GM12878 (cell line): ENCODE data around the gene METTL17. TPM values are rescaled to one million over a fixed set of nuclear protein-coding genes. Genes with fewer than 3 reads are reported as not detected.

ENCODE experiments used
- ATAC-seq: fragments of 200-7000 bp; cut with Tn5 transposase; 3 replicates; pipeline ENCODE4 v1.9.1; 2020; ENCODE audit warnings: mild to moderate bottlenecking, moderate library complexity
- BruUV-seq: library from RNA; stranded (reverse); fragments of 400-500 nt; replicated peaks from 2 replicates; lab custom pipeline; 2021; lab: Mats Ljungman, UMichigan
- CTCF ChIA-PET: fragments of 300-600 bp; sonication (Branson Sonifier 250); formaldehyde crosslinking; extraction: SDS; loops from one replicate; lab custom pipeline; 2021; ENCODE audit warnings: inconsistent platforms; lab: Yijun Ruan, JAX
- POLR2A ChIA-PET: fragments of 350-600 bp; formaldehyde crosslinking; extraction: SDS; loops from one replicate; lab custom pipeline; 2021; ENCODE audit warnings: inconsistent platforms; lab: Charles Lee
- RAD21 ChIA-PET: fragments of 300-600 bp; sonication (Branson Sonifier 250); formaldehyde crosslinking; loops from one replicate; lab custom pipeline; 2023; ENCODE audit warnings: antibody characterized with exemption; ENCODE audit not compliant: unreplicated experiment; lab: Charles Lee
- SMC1A ChIA-PET: fragments of 300-600 bp; sonication (Branson Sonifier 250); formaldehyde crosslinking; loops from one replicate; lab custom pipeline; 2023; ENCODE audit not compliant: unreplicated experiment, uncharacterized antibody; lab: Charles Lee
- DNase-seq: peaks from one replicate; pipeline ENCODE4 v3.0.0-alpha.2; 2011; ENCODE audit warnings: low read depth, low spot score
- FAIRE-seq: peaks from 3 replicates; lab custom pipeline; 2011; peaks lifted over from hg19 to GRCh38; lab: Jason Lieb, UNC
- H2AFZ ChIP-seq: 2 replicates; pipeline ENCODE4 v1.6.0; 2011; ENCODE audit warnings: low read depth, low read length, control low read depth; ENCODE audit not compliant: control insufficient read depth
- H3K27ac ChIP-seq: 2 replicates; pipeline ENCODE4 v1.5.1; 2011; ENCODE audit warnings: control low read depth; ENCODE audit not compliant: control insufficient read depth, insufficient read depth
- H3K27me3 ChIP-seq, 2 experiments: replicated peaks in 1 of 2; 2 replicates each; pipeline versions ENCODE4 v1.6.0 to v1.6.1; 2011; ENCODE audit warnings: low read length in 1 of 2; ENCODE audit not compliant: control insufficient read depth in 2 of 2, insufficient read depth in 2 of 2
- H3K36me3 ChIP-seq, 2 experiments: 2 replicates each; pipeline ENCODE4 v1.5.1; 2011; ENCODE audit warnings: low read length in 1 of 2; ENCODE audit not compliant: control insufficient read depth in 2 of 2, insufficient read depth in 2 of 2
- H3K4me1 ChIP-seq: 2 replicates; pipeline ENCODE4 v1.6.1; 2011; ENCODE audit warnings: mild to moderate bottlenecking, low read length, moderate library complexity, mixed read lengths; ENCODE audit not compliant: control insufficient read depth, insufficient read depth
- H3K4me2 ChIP-seq: 2 replicates; pipeline ENCODE4 v1.6.0; 2011; ENCODE audit warnings: control low read depth; ENCODE audit not compliant: control insufficient read depth, insufficient read depth
- H3K4me3 ChIP-seq: fragments of 200-600 bp; sonication (generic); 2 replicates; pipeline ENCODE4 v1.5.1; 2016
- H3K79me2 ChIP-seq: 2 replicates; pipeline ENCODE4 v1.6.0; 2011; ENCODE audit warnings: low read length; ENCODE audit not compliant: control insufficient read depth, insufficient read depth
- H3K9ac ChIP-seq: 2 replicates; pipeline ENCODE4 v1.8.0; 2011; ENCODE audit warnings: low read length, control low read depth, mixed read lengths; ENCODE audit not compliant: control insufficient read depth, insufficient read depth
- H3K9me3 ChIP-seq: replicated peaks from 3 replicates; pipeline ENCODE4 v1.5.1; 2011; ENCODE audit warnings: mild to moderate bottlenecking, low read length; ENCODE audit not compliant: control insufficient read depth, insufficient read depth
- H4K20me1 ChIP-seq: 2 replicates; pipeline ENCODE4 v1.6.0; 2011; ENCODE audit not compliant: control insufficient read depth, insufficient read depth
- EGR1 ChIP-seq, 2 experiments: IDR thresholded peaks; 1 replicate in 1 of 2; 2 replicates in 1 of 2; pipeline ENCODE4 v1.6.1; 2011 to 2012; ENCODE audit warnings: low read depth in 2 of 2, low read length in 2 of 2, borderline replicate concordance in 1 of 2, mild to moderate bottlenecking in 1 of 2, moderate library complexity in 1 of 2
- GATAD2B ChIP-seq: fragments of 450-650 bp; conservative IDR thresholded peaks from 2 replicates; pipeline ENCODE4 v1.6.1; 2017; ENCODE audit warnings: low read depth, mild to moderate bottlenecking, moderate library complexity
- LARP7 ChIP-seq: fragments of 450-650 bp; IDR thresholded peaks from 2 replicates; pipeline ENCODE4 v1.6.1; 2017; ENCODE audit warnings: mild to moderate bottlenecking
- NR2F1 ChIP-seq: fragments of 450-650 bp; conservative IDR thresholded peaks from 2 replicates; pipeline ENCODE4 v1.6.1; 2017; ENCODE audit warnings: mild to moderate bottlenecking
- NRF1 ChIP-seq: conservative IDR thresholded peaks from 2 replicates; pipeline ENCODE4 v1.6.1; 2011; ENCODE audit warnings: mild to moderate bottlenecking, low read depth, low read length, improper control_type of control experiment
- POU2F2 ChIP-seq: IDR thresholded peaks from 3 replicates; pipeline ENCODE4 v1.6.1; 2011; ENCODE audit warnings: low read depth, mild to moderate bottlenecking, low read length, borderline replicate concordance
- RAD21 ChIP-seq: IDR thresholded peaks from 2 replicates; pipeline ENCODE4 v1.6.1; 2011; ENCODE audit warnings: mild to moderate bottlenecking, low read depth, low read length, moderate library complexity; ENCODE audit not compliant: insufficient read depth
- RCOR1 ChIP-seq: conservative IDR thresholded peaks from 2 replicates; pipeline ENCODE4 v1.6.1; 2012; ENCODE audit warnings: low read depth, low read length, improper control_type of control experiment
- SRF ChIP-seq, 2 experiments: IDR thresholded peaks; 2 replicates each; pipeline ENCODE4 v1.6.1; 2011; ENCODE audit warnings: low read depth in 2 of 2, low read length in 2 of 2, mild to moderate bottlenecking in 1 of 2, moderate library complexity in 1 of 2
- WGBS: methylation state at CpG from one replicate; pipeline ENCODE4 v1.1.6; 2016; ENCODE audit warnings: low lambda C conversion rate; ENCODE audit not compliant: insufficient replicate concordance, insufficient coverage; ENCODE audit errors: missing lambda C conversion rate; 5-methylcytosine and 5-hydroxymethylcytosine counted together
- in situ Hi-C: fragments of 300-500 bp; cut with MboI; formaldehyde crosslinking; loops from 9 replicates; pipeline ENCODE4 v1.14.3; 2018; ENCODE audit warnings: mixed read lengths
- intact Hi-C: fragments of 100-400 bp; cut with micrococcal nuclease; formaldehyde crosslinking; loops from one replicate; pipeline ENCODE4 v1.14.2; 2022; ENCODE audit not compliant: unreplicated experiment
- polyA plus RNA-seq, 11 experiments: library from polyadenylated mRNA; depleted of rRNA in 4 of 11; unstranded in 6 of 11; stranded (reverse) in 5 of 11; fragments of >200 nt; fragmentation: Nextera tagmentation in 4 of 11; fragmentation: Illumina TruSeq in 1 of 11; extraction: Ambion mirVana in 4 of 11; extraction: Trizol in 1 of 11; gene quantifications; 1 replicate in 1 of 11; 2 replicates in 10 of 11; pipeline versions ENCODE4 v1.2.1 to v1.2.3, GENCODE V29; 2011 to 2016; ENCODE audit warnings: inconsistent platforms in 2 of 11, missing spikeins in 2 of 11, low read depth in 1 of 11
- total RNA-seq, 4 experiments: library from RNA; depleted of rRNA in 3 of 4; stranded (reverse); fragments of >200 nt in 3 of 4; fragmentation: Illumina TruSeq in 1 of 4; extraction: Trizol in 1 of 4; gene quantifications; 2 replicates each; pipeline versions ENCODE4 v1.2.1 to v1.2.3, GENCODE V29; 2013 to 2021
- TF ChIP-seq, protein P1 (sequence below): IDR thresholded peaks from 2 replicates; pipeline ENCODE4 v1.6.1; 2012; ENCODE audit warnings: mild to moderate bottlenecking, low read depth, low read length
- TF ChIP-seq, protein P2 (sequence below): fragments of 450-650 bp; conservative IDR thresholded peaks from 2 replicates; pipeline ENCODE4 v1.6.1; 2017; ENCODE audit warnings: mild to moderate bottlenecking, moderate library complexity

The METTL17 gene
- total and polyA plus RNA-seq, 10 of the 15 experiments (the other 5 are each of a cell fraction or from before 2014, with no cell fraction given) = 70.4 to 130 (median 97.5) TPM

DNA sequence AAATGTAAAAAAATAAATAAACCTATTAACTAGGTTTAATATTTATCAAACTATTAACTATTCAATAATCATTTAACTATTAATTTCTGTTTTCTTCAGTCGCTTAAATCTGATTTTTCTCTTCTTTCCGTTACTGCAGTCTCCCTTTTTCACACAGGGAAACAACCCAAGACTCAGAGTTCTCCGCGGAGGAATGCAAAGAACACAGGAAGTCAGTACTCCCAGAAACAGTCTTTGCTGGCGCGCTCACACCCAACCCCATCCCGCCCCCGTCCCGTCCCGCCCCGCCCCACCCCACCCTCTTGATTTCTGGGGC lies 351 bp upstream of the METTL17 start:
- Histone ChIP-seq H3K4me1 (peaks cover 5% of the 10 kb centered on the region), H3K27me3 (no peaks in the 10 kb centered on the region), H3K4me3 (no peak overlapping the region), H2AFZ (peak overlapping the region; percentile 84), H4K20me1 (no peaks in the 10 kb centered on the region), H3K9ac (peak overlapping the region; percentile 25), H3K79me2 (peaks cover 16% of the 10 kb centered on the region), H3K4me2 (peak overlapping the region; percentile 80), H3K27ac (peak overlapping the region; percentile 43; the same call in 1 of the 2 replicates), H3K36me3 (peaks cover under 1 to 5% of the 10 kb centered on the region in 2 experiments; a peak in 1 of 4 replicates), H3K9me3 (no peaks in the 10 kb centered on the region)
- CTCF ChIA-PET = interaction anchor here (1.1 kb wide), 1 partner anchor 17 kb away, joined by 5 read pairs; no protein-coding TSS in a partner anchor
- in situ Hi-C loops = no loop called here
- TF ChIP-seq EGR1 (IDR thresholded peaks at IDR 0.05; ENCODE audit: borderline replicate concordance in 1 of 2, low read depth in 2 of 2, low read length in 2 of 2) = peak in 1 of 2 experiments; percentile 37; a peak in 1 of 3 replicates
- TF ChIP-seq NR2F1 = no peak
- peak; percentile 8; the same call in 1 of the 3 replicates for TF ChIP-seq POU2F2
- no peak for TF ChIP-seq LARP7
- BruUV-seq = no TSS peak
- no peak for DNase-seq
- ATAC-seq = no peak
- POLR2A ChIA-PET = no interaction called here
- SMC1A ChIA-PET = no interaction called here
- under 1% methylated on average over 11 of the region's 11 CpGs for WGBS
- intact Hi-C loops = no loop called here
- no peak for FAIRE-seq
- RAD21 ChIA-PET = no interaction called here

DNA sequence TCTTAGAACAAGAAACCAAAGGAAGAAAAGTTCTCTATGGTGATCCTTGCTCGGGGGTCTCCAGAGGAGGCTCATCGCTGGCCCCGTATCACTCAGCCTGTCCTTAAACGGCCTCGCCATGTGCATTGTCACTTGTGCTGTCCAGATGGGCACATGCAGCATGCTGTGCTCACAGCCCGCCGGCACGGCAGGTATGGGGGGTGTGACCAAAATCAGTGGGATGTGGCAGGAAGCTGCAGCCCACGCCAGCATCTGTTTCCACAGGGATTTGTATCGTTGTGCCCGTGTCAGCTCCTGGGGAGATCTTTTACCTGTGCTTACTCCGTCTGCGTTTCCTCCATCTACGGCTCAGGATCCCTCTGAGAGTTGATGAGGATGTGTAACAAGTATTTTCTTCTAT lies 6.7 kb downstream of the METTL17 start:
- H3K36me3 ChIP-seq = peaks cover 5 to 15% of the 10 kb centered on the region in 2 experiments
- RAD21 ChIA-PET = no interaction called here
- TSS peak; percentile 27 for BruUV-seq
- DNase-seq = no peak
- no peak overlapping the region for H3K4me3 ChIP-seq
- POLR2A ChIA-PET = no interaction called here
- no peak overlapping the region for H2AFZ ChIP-seq
- H4K20me1 ChIP-seq = no peaks in the 10 kb centered on the region
- H3K9ac ChIP-seq = no peak overlapping the region
- H3K27ac ChIP-seq = no peak overlapping the region
- no peak overlapping the region for H3K4me2 ChIP-seq
- no peaks in the 10 kb centered on the region for H3K27me3 ChIP-seq
- in situ Hi-C loops = no loop called here
- no peak for TF ChIP-seq RAD21
- TF ChIP-seq GATAD2B = no peak
- TF ChIP-seq, protein P1, sequence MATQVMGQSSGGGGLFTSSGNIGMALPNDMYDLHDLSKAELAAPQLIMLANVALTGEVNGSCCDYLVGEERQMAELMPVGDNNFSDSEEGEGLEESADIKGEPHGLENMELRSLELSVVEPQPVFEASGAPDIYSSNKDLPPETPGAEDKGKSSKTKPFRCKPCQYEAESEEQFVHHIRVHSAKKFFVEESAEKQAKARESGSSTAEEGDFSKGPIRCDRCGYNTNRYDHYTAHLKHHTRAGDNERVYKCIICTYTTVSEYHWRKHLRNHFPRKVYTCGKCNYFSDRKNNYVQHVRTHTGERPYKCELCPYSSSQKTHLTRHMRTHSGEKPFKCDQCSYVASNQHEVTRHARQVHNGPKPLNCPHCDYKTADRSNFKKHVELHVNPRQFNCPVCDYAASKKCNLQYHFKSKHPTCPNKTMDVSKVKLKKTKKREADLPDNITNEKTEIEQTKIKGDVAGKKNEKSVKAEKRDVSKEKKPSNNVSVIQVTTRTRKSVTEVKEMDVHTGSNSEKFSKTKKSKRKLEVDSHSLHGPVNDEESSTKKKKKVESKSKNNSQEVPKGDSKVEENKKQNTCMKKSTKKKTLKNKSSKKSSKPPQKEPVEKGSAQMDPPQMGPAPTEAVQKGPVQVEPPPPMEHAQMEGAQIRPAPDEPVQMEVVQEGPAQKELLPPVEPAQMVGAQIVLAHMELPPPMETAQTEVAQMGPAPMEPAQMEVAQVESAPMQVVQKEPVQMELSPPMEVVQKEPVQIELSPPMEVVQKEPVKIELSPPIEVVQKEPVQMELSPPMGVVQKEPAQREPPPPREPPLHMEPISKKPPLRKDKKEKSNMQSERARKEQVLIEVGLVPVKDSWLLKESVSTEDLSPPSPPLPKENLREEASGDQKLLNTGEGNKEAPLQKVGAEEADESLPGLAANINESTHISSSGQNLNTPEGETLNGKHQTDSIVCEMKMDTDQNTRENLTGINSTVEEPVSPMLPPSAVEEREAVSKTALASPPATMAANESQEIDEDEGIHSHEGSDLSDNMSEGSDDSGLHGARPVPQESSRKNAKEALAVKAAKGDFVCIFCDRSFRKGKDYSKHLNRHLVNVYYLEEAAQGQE = no peak
- TF ChIP-seq RCOR1 = no peak
- TF ChIP-seq SRF (IDR thresholded peaks at IDR 0.05; ENCODE audit: low read depth in 2 of 2, low read length in 2 of 2) = no peak
- TF ChIP-seq NRF1 = no peak
- TF ChIP-seq, protein P2, sequence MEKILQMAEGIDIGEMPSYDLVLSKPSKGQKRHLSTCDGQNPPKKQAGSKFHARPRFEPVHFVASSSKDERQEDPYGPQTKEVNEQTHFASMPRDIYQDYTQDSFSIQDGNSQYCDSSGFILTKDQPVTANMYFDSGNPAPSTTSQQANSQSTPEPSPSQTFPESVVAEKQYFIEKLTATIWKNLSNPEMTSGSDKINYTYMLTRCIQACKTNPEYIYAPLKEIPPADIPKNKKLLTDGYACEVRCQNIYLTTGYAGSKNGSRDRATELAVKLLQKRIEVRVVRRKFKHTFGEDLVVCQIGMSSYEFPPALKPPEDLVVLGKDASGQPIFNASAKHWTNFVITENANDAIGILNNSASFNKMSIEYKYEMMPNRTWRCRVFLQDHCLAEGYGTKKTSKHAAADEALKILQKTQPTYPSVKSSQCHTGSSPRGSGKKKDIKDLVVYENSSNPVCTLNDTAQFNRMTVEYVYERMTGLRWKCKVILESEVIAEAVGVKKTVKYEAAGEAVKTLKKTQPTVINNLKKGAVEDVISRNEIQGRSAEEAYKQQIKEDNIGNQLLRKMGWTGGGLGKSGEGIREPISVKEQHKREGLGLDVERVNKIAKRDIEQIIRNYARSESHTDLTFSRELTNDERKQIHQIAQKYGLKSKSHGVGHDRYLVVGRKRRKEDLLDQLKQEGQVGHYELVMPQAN = no peak
- TF ChIP-seq, all 136 proteins: peak for 0
- Histone ChIP-seq H3K79me2 (no peaks in the 10 kb centered on the region), H3K9me3 (no peaks in the 10 kb centered on the region), H3K4me1 (no peaks in the 10 kb centered on the region)
- CTCF ChIA-PET = interaction anchor here (0.9 to 2.2 kb wide), 3 partner anchors 9 to 18 kb away, joined by 3 to 6 read pairs (median 3); no protein-coding TSS in a partner anchor
- intact Hi-C loops = no loop called here
- SMC1A ChIA-PET = no interaction called here
- WGBS = 93% methylated on average over 14 of the region's 14 CpGs
- ATAC-seq = no peak
- FAIRE-seq = no peak
